SKM-1 treated with dmso at 0.1 percent for 144 hours (cell line): Measurements from ENCODE around the gene RASA4B.
"Not testable (repeated sequence)": the region's sequence is repeated elsewhere in the genome, so short reads cannot be mapped to it uniquely, and the experiment has no call there.

ENCODE experiments used
- DNase-seq: peaks from one replicate; lab custom pipeline; 2025; ENCODE audit not compliant: unreplicated experiment; lab: John Stamatoyannopoulos, UW

Gene RASA4B

DNA sequence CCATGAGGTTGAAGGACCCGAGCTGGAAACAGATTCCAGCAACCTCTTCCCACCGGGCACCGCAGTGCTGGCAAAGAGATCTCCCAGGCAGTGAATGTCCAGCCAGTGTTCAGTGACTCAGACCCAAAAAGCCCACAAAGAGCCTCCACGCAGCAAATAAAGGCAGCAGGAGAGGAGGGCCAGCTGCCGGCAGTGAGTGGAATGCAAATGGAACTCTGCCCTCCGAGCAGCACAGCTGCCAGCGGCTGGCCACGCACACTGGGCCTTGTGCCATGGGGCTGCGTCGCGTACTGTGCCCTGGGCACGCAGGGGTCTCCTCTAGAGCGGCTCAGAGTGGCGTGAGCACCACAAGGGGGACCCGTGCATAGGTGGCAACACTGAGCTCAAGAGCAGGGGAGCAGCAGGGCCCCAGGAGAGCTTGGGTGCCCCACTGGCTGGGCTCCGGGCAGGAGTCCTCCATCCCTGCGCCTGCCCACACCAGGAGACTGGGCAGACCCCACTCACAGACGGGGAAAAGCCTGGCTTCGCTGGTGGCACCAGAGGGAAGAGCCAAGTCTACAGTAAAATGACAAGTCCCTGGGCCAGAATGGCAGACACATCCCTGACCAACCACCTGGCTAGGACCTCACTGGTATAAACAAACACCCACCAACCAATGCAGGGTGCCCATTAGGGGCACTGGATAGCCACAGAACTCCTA is 42.7 kb downstream of the RASA4B start:
- DNase-seq = not testable (repeated sequence)

DNA sequence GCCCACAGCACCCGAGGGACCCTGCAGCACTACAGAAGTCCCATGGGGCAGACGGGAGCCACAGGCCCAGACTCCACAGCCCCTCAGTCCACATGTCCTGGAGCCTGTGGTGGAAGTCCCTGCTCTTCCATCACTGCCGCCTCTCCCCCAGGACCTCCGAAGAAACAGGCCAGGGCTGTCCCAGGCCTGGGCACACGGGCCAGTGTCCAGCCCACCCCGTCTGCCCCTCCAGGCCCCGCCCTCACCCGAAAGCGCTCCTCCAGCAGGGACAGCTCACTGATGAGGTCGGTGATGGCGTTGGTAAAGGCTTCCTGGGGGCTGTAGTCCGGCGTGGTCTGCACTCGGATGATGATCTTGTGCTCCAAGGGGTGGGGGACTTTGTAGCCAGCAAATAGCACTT is 43.5 kb downstream of the RASA4B start:
- DNase-seq = not testable (repeated sequence)

DNA sequence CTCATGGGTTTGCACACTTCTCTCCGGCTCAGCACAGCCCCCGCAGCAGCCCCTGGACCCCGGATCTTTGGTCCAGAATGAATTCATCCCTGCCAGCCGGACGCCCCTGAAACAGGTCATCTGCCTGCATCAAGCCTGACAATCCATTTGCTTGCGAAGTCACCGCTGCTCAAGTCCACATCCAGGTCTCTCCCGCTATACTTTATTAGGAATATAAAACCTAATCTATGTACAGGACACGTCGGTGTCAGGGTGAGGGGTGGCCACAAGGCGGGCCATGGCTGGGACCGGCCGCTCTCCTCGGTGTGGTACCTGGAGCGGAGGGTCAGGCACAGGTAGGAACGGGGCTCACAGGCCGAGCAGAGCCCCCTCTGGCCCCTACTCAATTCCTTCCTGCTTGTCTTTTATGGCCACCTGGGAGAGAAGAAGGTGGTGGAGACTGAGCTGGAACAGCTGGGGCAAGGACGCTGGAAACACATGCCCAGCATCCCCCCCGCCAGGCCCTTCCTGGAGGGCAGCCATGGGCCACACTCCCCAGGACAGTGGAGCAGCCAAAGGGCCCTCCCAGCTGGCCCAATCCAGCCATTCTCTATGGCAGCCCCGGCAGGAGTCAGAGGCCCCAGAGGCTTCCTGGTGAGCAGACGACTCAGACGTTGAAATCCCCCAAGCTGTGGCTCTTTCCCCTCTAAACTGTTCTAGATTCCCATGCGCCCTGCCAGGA is 44.1 kb downstream of the RASA4B start:
- DNase-seq = no peak

DNA sequence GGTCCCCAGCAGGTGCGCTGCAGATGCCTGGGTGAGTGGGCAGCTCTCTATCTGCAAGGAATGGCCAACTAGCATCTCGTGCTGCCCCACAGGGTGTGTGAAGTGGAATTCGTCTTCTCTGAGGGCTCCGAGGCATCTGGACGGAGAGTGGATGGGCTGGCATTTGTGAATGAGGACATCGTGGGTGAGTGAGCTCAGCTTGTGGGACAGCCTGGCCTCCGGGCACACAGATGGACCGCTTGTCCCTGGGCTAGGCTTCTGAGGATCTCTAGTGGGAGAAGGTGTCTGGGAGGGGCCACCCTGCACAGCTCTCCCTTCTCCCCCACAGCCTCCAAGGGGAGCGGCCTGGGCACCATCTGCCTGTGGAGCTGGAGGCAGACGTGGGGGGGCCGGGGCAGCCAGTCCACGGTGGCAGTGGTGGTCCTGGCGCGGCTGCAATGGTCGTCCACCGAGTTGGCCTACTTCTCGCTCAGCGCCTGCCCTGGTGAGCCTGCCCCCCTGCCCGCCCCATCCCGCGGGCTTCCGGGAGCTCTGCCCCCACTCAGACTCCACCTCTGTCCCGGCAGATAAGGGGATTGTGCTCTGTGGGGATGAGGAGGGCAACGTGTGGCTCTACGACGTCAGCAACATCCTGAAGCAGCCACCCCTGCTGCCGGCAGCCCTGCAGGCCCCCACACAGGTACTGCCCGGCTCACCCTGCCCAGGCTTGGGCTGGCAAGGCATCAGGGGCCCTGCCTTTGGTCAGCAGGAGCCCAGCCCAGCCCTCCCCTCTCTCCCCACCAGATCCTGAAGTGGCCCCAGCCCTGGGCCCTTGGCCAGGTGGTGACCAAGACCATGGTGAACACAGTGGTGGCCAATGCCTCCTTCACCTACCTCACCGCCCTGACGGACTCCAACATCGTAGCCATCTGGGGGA is 45.2 kb downstream of the RASA4B start:
- no peak for DNase-seq

DNA sequence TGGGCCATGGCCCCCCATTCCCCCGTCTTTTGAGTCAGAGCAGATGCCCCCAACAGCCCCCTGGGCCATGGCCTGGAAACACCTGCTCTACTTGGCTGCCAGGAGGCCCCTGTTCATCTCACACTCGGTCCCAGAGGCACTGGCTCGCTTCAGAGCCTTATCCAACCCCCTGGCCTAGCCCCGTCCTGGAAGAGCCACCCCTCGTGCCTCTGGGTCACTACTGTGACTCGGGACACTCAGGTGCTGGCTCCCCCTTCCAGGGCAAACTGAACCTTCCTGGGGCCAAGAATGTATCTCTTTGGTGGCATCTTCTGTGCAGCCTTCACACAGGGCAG is 45.8 kb downstream of the RASA4B start:
- no peak for DNase-seq

DNA sequence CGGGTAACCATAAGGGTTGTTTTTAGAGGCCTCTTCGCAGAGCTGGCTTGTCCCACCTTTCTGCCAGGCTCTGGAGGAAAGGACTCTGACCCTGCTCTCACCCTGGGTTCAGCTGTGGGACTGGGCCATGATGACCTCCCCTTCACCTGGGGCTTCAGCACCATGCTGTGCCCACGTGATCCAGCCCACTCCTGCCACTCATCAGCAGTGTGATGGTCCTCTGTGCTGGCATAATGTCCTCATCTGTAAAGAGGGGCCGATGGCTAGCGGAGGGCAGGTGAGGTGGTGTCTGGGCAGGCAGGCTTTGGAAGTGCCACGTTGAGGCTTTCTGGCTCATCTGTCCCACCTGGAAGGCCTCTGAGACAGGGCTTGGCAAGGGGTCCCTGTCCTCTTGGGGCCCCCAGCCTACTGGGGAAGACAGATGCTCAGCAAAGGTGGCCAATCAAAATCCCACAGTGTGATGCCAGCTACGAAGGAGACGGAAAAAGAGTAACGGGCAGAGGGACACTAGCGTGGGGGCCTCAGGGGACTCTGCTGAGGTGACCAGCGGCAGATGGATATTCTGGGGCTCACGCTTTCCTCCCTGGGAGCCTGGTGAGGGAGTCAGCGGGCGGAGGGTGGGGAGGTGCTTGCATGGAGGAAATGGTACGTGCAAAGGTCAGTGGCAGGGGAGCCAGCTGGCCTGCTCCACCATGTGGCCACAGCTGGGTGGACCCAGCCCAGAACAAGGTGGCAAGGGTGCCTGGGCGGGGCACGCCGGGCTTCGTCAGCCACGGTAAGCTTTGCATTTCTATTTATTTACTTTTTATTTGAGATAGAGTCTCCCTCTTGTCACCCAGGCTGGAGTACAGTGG is 47.4 kb downstream of the RASA4B start:
- DNase-seq = no peak

DNA sequence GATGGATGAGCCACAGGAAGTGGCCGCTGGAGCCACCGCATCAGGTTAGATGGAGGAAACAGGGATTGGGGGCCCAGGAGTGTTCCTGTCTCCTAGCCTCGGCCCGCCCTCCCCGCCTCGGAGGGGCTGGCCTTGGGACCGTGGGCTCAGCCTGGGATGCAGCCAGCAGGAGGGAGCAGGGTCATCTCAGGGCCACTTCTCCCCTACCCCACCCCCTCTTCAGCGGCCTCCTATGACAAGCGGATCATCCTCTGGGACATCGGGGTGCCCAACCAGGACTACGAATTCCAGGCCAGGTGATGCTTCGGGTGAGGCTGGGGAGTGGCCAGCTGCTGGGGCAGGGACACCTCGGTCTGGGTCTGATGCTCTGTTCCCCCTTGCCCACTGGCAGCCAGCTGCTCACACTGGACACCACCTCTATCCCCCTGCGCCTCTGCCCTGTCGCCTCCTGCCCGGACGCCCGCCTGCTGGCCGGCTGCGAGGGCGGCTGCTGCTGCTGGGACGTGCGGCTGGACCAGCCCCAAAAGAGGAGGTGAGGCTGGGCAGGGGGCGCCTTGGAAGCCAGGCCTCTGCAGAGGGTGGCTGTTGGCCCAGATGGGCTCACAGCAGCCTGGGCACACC is 48.1 kb downstream of the RASA4B start:
- DNase-seq = no peak

DNA sequence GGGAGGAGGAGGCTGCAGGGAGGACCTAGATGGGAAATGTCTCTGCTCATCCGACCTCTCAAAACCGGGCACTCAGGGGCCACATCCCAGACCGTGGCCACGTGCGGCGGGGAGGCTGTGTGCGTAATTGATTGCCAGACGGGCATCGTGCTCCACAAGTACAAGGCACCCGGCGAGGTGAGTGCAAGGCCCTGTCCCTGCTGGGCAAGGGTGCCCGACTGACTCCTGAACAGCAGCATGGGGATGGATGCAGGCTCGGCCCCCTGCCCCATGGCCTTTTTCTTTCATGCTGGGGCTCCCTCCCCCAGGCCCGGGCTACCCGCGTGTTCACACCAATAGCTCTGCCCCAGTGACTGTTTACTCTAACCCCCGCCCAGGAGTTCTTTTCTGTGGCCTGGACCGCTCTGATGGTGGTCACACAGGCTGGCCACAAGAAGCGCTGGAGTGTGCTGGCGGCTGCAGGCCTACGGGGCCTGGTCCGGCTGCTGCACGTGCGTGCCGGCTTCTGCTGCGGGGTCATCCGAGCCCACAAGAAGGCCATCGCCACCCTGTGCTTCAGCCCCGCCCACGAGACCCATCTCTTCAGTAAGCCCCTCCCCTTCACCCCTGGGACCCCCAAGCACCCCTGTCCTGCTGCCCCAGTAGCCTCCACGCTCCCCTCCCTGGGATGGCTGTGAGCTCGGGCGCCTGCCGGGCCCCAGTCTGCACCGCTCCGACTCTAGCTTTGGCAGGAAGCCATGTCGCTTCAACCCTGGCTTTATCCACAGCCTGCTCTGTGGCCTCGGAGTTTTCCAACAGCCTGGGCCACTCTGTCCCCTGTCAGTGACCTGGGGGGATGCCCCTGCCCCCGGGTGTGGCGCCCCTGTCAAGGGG is 48.9 kb downstream of the RASA4B start:
- no peak for DNase-seq

DNA sequence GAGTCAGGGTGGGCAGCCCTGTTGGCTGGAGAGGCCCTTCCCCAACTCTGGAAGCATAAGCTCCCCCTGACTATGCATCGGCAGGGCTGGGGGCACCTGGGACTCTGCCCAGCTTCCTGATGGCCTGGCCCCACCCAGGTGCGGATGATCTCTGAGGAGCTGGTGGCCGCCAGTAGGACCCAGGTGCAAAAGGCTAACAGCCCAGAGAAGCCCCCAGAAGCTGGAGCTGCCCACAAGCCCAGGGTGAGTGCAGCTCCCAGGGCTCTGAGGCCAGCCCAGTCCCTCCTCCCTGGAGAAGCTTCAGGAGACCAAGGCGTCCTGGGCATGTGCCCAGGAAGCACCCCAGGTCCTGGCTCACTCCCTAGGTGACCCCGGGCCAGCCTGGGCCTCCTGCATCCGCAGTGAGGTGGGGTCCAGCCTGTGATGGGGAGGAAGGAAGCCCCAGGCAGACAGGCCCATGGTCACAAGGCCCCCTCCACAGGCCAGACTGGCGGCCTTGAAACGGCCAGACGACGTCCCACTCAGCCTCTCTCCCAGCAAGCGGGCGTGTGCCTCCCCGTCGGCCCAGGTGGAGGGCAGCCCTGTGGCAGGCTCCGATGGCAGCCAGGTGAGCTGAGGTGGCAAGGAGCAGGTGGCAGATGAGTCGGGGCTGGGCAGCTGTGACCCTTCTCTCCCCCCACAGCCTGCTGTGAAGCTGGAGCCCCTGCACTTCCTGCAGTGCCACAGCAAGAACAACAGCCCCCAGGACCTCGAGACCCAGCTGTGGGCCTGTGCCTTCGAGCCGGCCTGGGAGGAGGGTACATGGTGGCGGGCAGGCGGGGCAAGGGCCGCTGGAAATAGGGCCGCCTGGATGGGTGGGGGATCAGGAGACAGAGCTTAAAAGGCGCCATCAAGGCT is 49.7 kb downstream of the RASA4B start:
- DNase-seq = no peak

DNA sequence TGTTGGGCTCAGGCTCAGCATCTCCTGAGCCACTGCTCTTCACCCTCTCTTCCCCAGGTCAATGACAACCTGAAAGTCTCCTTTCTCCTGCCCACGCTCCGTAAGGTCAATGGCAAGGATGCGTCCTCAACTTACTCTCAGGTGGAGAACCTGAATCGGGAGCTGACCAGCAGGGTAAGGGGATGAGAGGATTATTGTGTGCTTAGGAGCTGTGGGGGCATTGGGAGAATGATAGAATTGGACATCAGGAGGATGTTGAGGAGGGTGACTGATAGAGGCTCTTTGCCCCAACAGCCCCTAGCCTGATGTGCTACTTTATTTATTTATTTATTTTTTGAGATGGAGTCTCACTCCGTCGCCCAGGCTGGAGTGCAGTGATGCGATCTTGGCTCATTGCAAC is 51.5 kb downstream of the RASA4B start:
- DNase-seq = no peak

DNA sequence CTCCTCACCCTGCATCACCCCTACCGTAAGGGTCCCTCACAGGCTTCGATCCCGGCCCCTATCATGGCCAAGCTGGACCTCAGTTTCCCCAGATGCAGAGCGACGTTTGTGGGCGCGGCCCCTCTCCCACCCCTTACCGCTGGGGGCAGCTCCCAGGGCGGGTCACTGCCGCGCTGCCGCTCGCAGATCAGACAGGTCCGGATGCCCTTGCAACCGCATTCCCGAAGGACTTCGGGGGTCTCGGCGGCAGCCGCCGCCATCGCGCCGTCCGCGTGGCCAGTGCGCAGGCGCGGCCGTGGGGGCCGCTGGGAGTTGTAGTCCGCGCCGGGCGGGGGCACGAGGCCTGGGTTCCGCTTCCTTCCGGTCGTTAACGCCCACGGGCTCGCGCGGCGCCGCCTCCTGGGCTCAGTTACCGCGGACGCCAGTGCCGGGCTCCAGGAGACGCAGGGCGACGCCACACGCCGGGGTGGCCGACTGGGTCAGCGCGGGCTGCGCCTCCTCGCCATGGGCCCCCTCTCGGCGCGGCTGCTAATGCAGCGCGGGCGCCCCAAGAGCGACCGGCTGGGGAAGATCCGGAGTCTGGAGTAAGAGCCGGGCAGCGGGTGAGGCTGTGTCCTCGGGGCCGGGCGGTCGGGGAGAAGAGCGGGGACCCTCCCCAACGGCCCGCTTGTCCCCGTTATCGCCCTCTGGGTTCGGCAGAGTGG is 52.8 kb downstream of the RASA4B start, which contains the start of the genes ALKBH4 and LRWD1:
Gene ALKBH4 (minus strand): TSS at position 287 of the 704 bp plus-strand sequence. CDS start 27 bp downstream, at position 260.
Gene LRWD1 (plus strand): TSS at position 408 of the 704 bp plus-strand sequence. CDS start 97 bp downstream, at position 505.
- DNase-seq = peak; percentile 88

DNA sequence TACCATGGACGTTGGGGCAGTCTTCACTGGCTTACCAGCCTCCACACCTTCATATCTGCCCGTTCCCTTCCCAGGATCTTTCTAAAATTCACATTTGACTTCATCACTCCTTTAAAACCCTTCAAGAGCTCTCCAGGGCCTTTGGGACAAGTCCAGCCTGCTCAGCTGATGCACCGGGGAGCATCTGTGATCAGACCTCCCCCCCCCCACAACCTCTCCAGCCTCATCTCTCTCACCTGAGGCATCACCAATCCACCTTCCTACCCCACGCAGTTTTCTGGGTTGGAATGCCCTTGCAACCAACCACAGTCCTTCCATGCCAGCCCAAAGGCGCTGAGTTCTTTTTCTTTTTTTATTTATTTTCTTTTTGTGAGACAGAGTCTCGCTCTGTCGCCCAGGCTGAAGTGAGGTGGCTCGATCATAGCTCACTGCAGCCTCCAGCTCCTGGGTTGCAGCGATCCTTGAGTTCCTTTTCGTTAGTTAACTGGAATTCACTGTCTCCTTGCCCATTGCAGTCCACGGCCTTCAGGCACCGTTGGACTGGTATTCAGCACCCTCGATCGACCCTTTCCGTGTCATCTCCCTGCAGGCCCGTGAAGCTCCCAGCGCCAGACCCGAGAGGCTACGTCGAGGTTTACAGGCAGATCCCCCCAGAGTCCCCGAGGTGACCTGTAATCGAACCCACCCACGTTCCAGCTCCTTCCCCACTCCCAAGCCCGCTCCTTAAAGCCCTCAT is 53.6 kb downstream of the RASA4B start:
- DNase-seq = no peak

DNA sequence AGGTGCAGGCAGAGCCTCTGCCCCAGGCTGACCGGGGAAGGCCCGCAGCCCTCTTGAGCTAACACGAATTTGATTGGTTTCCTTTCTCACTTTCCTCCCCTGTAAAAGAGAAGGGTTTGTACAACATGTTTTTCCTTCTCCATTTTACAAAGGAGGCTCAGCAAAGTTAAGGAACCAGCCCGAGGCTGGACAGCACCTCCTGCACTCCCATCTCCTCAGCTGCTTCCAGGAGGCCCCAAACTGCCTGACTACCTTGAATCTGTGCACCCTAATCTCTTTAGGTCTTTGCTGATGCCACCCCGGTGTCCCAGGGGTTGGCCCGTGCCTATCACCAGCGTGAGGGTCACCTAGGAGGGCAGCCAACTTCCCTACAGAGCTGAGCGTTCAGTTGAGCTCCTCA is 57.1 kb downstream of the RASA4B start:
- DNase-seq = no peak

DNA sequence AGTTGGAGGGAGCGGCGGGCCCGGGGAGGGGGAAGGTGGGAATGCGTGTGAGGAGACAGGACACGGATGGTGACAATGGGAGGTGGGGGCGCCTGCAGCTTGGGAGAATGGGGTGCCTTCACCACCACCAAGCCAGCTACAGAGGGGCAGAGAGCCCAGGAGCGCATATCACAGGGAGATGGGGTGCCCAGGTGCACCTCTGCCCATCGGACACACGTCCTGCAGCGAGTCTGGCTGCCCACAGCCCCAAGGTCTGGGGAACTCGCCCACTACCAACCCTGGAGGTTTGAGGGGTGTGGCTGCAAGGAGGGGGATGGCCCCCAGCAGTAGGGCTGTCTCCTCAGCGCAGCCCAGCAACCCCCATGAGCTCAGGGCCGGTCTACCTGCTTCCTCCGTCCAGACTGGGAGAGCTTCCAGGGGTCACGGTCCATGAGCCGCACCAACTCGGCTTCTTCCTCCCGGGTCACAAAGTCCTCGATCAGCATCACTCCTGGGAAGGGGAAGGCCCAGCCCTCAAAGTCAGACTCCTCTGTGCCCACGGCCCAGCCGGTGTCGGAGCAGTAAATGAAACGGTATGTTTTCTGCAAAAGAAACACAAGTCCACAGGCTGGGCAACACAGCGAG is 58.2 kb downstream of the RASA4B start:
- DNase-seq = no peak

DNA sequence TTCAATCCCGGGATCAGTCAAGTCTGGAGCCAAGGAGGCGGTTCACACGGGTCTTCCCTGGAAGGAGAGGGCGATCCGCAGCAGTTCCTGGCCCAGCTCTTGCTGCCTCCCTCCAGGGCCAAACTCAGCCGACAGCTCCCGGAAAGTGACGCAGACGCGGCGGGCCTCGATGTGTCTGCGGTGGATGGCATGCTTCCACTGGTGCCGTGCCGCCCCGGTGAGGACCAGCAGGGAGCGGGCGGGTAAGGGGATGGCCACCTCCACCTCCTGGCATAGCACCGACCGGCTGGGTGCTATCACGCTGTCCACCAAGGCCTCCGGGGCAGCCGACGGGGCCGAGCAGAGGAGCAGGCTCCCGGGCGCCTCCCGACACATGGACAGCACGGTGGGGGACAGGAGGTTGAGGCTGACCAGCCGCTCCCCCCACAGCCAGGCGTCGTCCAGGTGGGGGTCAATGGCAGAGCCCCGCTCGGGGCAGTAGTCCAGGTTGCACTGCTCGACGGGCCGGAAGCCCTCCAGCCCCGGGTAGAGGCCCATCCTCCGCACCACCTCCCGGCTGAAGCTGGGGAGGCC is 60.1 kb downstream of the RASA4B start:
- DNase-seq = no peak

DNA sequence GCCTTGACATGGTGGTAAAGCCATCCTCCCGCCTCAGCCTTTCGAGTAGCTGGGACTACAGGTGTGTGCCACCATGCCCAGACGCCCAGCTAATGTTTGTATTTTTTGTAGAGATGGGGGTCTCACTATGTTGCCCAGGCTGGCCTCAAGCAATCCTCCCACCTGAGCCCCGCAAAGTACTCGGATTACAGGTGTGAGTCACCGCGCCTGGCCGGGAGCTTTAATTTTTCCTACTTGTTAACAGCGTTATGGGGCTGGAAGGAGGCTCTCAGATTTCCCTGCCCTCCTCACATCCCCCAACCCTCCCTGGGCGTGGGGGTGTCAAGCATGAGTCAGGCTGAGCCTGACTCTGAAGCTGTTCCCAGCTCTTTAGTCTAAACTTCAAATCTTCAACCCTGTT is 61.2 kb downstream of the RASA4B start:
- DNase-seq = no peak
